Liver (tissue), 9 donors: ENCODE data around the gene FGF11. TPM values are rescaled to one million over a fixed set of nuclear protein-coding genes. Genes with fewer than 3 reads are reported as not detected.

Experiments
- DNase-seq: peaks from one replicate; pipeline ENCODE4 v3.0.0-alpha.2; 2017; ENCODE audit warnings: low spot score
- H3K27ac ChIP-seq, 2 donors: one replicate each; pipeline ENCODE4 v1.7.0; 2013; ENCODE audit warnings: inconsistent platforms in 2 of 2, low read length in 2 of 2, control low read depth in 1 of 2, low read depth in 1 of 2, mild to moderate bottlenecking in 1 of 2
- H3K27me3 ChIP-seq, 4 donors: one replicate each; pipeline versions ENCODE4 v1.6.1 to v1.7.0; 2013; ENCODE audit warnings: low read length in 3 of 4, inconsistent platforms in 1 of 4, mild to moderate bottlenecking in 1 of 4, moderate library complexity in 1 of 4; ENCODE audit not compliant: control insufficient read depth in 4 of 4, insufficient read depth in 4 of 4
- H3K36me3 ChIP-seq, 4 donors: one replicate each; pipeline versions ENCODE4 v1.6.1 to v1.7.0; 2013; ENCODE audit warnings: low read length in 3 of 4, mild to moderate bottlenecking in 3 of 4, low read depth in 1 of 4, moderate library complexity in 1 of 4; ENCODE audit not compliant: control insufficient read depth in 4 of 4, insufficient read depth in 3 of 4
- H3K4me1 ChIP-seq, 4 donors: one replicate each; pipeline versions ENCODE4 v1.6.1 to v1.7.0; 2013; ENCODE audit warnings: low read length in 3 of 4, mild to moderate bottlenecking in 3 of 4, moderate library complexity in 1 of 4; ENCODE audit not compliant: control insufficient read depth in 4 of 4, insufficient read depth in 4 of 4
- H3K4me3 ChIP-seq, 3 donors: one replicate each; pipeline versions ENCODE4 v1.6.1 to v1.7.0; 2013; ENCODE audit warnings: low read length in 3 of 3, control low read depth in 1 of 3, low read depth in 1 of 3, mild to moderate bottlenecking in 1 of 3
- H3K9ac ChIP-seq, 2 donors: one replicate each; pipeline ENCODE4 v1.7.0; 2013; ENCODE audit warnings: low read length in 2 of 2, mild to moderate bottlenecking in 2 of 2, moderate library complexity in 2 of 2, control low read depth in 1 of 2, low read depth in 1 of 2
- H3K9me3 ChIP-seq, 4 donors: one replicate each; pipeline versions ENCODE4 v1.6.1 to v1.7.0; 2013; ENCODE audit warnings: low read length in 3 of 4; ENCODE audit not compliant: control insufficient read depth in 4 of 4
- EGR1 ChIP-seq, 2 donors: IDR thresholded peaks; 2 replicates each; pipeline ENCODE4 v1.6.1; 2016 to 2018; ENCODE audit warnings: antibody characterized with exemption in 2 of 2, low read depth in 2 of 2
- FOXA2 ChIP-seq: IDR thresholded peaks from 2 replicates; pipeline ENCODE4 v1.6.1; 2016; ENCODE audit warnings: antibody characterized with exemption
- GABPA ChIP-seq, 2 donors: IDR thresholded peaks in 1 of 2; conservative IDR thresholded peaks in 1 of 2; 2 replicates each; pipeline ENCODE4 v1.6.1; 2016; ENCODE audit warnings: antibody characterized with exemption in 2 of 2, mild to moderate bottlenecking in 1 of 2, moderate library complexity in 1 of 2
- HNF4A ChIP-seq, 2 donors: conservative IDR thresholded peaks; 2 replicates each; pipeline ENCODE4 v1.6.1; 2016; ENCODE audit warnings: antibody characterized with exemption in 2 of 2, mild to moderate bottlenecking in 2 of 2
- HNF4G ChIP-seq: IDR thresholded peaks from 2 replicates; pipeline ENCODE4 v1.6.1; 2016; ENCODE audit warnings: antibody characterized with exemption
- JUND ChIP-seq, 2 donors: IDR thresholded peaks; 2 replicates each; pipeline ENCODE4 v1.6.1; 2016; ENCODE audit warnings: antibody characterized with exemption in 2 of 2
- RAD21 ChIP-seq, 2 donors: IDR thresholded peaks; 2 replicates each; pipeline ENCODE4 v1.6.1; 2016; ENCODE audit warnings: antibody characterized with exemption in 2 of 2, mild to moderate bottlenecking in 2 of 2
- RXRA ChIP-seq, 2 donors: IDR thresholded peaks; 2 replicates each; pipeline ENCODE4 v1.6.1; 2017 to 2018; ENCODE audit warnings: antibody characterized with exemption in 2 of 2, mild to moderate bottlenecking in 1 of 2
- SP1 ChIP-seq: IDR thresholded peaks from 2 replicates; pipeline ENCODE4 v1.6.1; 2018; ENCODE audit warnings: antibody characterized with exemption, mild to moderate bottlenecking
- TAF1 ChIP-seq: conservative IDR thresholded peaks from 2 replicates; pipeline ENCODE4 v1.6.1; 2016; ENCODE audit warnings: antibody characterized with exemption, mild to moderate bottlenecking
- YY1 ChIP-seq: IDR thresholded peaks from 2 replicates; pipeline ENCODE4 v1.6.1; 2016; ENCODE audit warnings: antibody characterized with exemption, mild to moderate bottlenecking
- WGBS: extraction: QIAGEN DNeasy Blood & Tissue Kit; methylation state at CpG from one replicate; pipeline ENCODE4 v1.1.7; 2013; 5-methylcytosine and 5-hydroxymethylcytosine counted together
- polyA plus RNA-seq, 2 donors: library from polyadenylated mRNA; stranded (reverse) in 1 of 2; unstranded in 1 of 2; fragments of 200-250 nt in 1 of 2; fragments of >200 nt in 1 of 2; fragmentation: Nextera tagmentation in 1 of 2; extraction: Ambion mirVana in 1 of 2; gene quantifications; one replicate each; pipeline versions ENCODE4 v1.2.1 to v1.2.3, GENCODE V29; 2013 to 2015
- total RNA-seq, 2 donors: library from RNA; depleted of rRNA; stranded (reverse); fragments of >200 nt; gene quantifications; one replicate each; pipeline ENCODE4 v1.2.3, GENCODE V29; 2014
- TF ChIP-seq, protein P1 (sequence below): IDR thresholded peaks from 2 replicates; pipeline ENCODE4 v1.6.1; 2016; ENCODE audit warnings: antibody characterized with exemption
- TF ChIP-seq, protein P2 (sequence below): IDR thresholded peaks from 2 replicates; pipeline ENCODE4 v1.6.1; 2016; ENCODE audit warnings: antibody characterized with exemption
- TF ChIP-seq, protein P3 (sequence below): IDR thresholded peaks from 2 replicates; pipeline ENCODE4 v1.6.1; 2016; ENCODE audit warnings: antibody characterized with exemption, mild to moderate bottlenecking
- TF ChIP-seq, protein P4 (sequence below): IDR thresholded peaks from 2 replicates; pipeline ENCODE4 v1.6.1; 2016; ENCODE audit warnings: antibody characterized with exemption
- TF ChIP-seq, protein P5 (sequence below): fragments of 150-350 bp; IDR thresholded peaks from 2 replicates; pipeline ENCODE4 v1.5.1; 2017; ENCODE audit warnings: improper control_type of control experiment, low read depth, low read length; ENCODE audit not compliant: missing input control
- donor health status: healthy.
- donor health status: healthy.
- donor health status: healthy.
- donor health status: healthy.
- donor health status: healthy.

The FGF11 gene
- total and polyA plus RNA-seq, 4 donors, result 0.17 to 0.25 (median 0.20) TPM

DNA sequence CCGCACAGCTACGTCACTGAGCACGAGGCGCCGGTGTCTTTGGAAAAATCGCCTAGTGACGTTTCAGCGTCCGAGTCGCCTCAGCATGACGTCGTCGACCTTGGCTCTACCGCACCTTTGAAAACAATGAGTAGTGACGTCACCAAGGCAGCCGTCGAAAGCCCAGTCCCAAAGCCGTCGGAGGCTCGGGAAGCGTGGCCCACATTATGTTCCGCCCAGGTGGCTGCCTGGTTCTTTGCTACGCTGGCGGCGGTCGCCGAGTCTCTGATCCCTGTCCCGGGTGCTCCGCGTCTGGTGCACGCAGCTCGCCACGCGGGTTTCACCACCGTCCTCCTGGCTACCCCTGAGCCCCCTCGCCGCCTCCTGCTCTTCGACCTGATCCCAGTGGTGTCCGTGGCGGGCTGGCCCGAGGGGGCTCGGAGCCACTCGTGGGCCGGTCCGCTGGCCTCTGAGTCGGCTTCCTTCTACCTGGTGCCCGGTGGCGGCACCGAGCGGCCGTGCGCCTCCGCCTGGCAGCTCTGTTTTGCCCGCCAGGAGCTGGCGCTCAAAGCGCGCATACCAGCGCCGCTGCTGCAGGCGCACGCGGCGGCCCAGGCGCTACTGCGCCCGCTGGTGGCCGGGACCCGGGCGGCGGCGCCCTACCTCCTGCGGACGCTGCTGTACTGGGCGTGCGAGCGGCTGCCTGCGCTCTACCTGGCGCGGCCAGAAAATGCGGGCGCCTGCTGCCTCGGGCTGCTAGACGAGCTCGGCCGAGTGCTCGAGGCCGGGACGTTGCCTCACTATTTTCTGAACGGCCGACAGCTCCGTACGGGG lies 2.5 kb upstream of the FGF11 start:
- H3K4me1 ChIP-seq, result peaks cover 20 to 48% (median 39%) of the 10 kb centered on the region in 4 donors
- H3K27ac ChIP-seq, result peak overlapping the region; percentile 52 to 69
- WGBS, result 7% methylated on average over 92 of the region's 92 CpGs
- H3K36me3 ChIP-seq, result no peaks in the 10 kb centered on the region
- DNase-seq, result peak; percentile 77
- peak overlapping the region in 2 of 3 donors; percentile 52 to 83 for H3K4me3 ChIP-seq
- H3K9me3 ChIP-seq, result no peaks in the 10 kb centered on the region
- no peak overlapping the region for H3K9ac ChIP-seq
- peak; percentile 18 for TF ChIP-seq YY1
- TF ChIP-seq JUND (IDR thresholded peaks at IDR 0.05), result no peak
- TF ChIP-seq, protein P1, sequence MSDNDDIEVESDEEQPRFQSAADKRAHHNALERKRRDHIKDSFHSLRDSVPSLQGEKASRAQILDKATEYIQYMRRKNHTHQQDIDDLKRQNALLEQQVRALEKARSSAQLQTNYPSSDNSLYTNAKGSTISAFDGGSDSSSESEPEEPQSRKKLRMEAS, result no peak
- TF ChIP-seq FOXA2, result no peak
- TF ChIP-seq HNF4A (conservative IDR thresholded peaks at IDR 0.05), result no peak
- TF ChIP-seq, protein P2, sequence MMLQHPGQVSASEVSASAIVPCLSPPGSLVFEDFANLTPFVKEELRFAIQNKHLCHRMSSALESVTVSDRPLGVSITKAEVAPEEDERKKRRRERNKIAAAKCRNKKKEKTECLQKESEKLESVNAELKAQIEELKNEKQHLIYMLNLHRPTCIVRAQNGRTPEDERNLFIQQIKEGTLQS, result no peak
- no peak for TF ChIP-seq RXRA (IDR thresholded peaks at IDR 0.05)
- no peak for TF ChIP-seq GABPA (IDR thresholded peaks at IDR 0.05 in 1 of 2, conservative IDR thresholded peaks at IDR 0.05 in 1 of 2)
- TF ChIP-seq EGR1 (IDR thresholded peaks at IDR 0.05; ENCODE audit: low read depth in 2 of 2), result no peak
- TF ChIP-seq, protein P3, sequence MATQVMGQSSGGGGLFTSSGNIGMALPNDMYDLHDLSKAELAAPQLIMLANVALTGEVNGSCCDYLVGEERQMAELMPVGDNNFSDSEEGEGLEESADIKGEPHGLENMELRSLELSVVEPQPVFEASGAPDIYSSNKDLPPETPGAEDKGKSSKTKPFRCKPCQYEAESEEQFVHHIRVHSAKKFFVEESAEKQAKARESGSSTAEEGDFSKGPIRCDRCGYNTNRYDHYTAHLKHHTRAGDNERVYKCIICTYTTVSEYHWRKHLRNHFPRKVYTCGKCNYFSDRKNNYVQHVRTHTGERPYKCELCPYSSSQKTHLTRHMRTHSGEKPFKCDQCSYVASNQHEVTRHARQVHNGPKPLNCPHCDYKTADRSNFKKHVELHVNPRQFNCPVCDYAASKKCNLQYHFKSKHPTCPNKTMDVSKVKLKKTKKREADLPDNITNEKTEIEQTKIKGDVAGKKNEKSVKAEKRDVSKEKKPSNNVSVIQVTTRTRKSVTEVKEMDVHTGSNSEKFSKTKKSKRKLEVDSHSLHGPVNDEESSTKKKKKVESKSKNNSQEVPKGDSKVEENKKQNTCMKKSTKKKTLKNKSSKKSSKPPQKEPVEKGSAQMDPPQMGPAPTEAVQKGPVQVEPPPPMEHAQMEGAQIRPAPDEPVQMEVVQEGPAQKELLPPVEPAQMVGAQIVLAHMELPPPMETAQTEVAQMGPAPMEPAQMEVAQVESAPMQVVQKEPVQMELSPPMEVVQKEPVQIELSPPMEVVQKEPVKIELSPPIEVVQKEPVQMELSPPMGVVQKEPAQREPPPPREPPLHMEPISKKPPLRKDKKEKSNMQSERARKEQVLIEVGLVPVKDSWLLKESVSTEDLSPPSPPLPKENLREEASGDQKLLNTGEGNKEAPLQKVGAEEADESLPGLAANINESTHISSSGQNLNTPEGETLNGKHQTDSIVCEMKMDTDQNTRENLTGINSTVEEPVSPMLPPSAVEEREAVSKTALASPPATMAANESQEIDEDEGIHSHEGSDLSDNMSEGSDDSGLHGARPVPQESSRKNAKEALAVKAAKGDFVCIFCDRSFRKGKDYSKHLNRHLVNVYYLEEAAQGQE, result peak; percentile 29
- no peak for TF ChIP-seq HNF4G
- TF ChIP-seq RAD21 (IDR thresholded peaks at IDR 0.05), result peak; percentile 70 to 73
- TF ChIP-seq, protein P4, sequence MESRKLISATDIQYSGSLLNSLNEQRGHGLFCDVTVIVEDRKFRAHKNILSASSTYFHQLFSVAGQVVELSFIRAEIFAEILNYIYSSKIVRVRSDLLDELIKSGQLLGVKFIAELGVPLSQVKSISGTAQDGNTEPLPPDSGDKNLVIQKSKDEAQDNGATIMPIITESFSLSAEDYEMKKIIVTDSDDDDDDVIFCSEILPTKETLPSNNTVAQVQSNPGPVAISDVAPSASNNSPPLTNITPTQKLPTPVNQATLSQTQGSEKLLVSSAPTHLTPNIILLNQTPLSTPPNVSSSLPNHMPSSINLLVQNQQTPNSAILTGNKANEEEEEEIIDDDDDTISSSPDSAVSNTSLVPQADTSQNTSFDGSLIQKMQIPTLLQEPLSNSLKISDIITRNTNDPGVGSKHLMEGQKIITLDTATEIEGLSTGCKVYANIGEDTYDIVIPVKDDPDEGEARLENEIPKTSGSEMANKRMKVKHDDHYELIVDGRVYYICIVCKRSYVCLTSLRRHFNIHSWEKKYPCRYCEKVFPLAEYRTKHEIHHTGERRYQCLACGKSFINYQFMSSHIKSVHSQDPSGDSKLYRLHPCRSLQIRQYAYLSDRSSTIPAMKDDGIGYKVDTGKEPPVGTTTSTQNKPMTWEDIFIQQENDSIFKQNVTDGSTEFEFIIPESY, result no peak
- peak; percentile 51 for TF ChIP-seq TAF1
- peak; percentile 31 for TF ChIP-seq SP1
- TF ChIP-seq, protein P5, sequence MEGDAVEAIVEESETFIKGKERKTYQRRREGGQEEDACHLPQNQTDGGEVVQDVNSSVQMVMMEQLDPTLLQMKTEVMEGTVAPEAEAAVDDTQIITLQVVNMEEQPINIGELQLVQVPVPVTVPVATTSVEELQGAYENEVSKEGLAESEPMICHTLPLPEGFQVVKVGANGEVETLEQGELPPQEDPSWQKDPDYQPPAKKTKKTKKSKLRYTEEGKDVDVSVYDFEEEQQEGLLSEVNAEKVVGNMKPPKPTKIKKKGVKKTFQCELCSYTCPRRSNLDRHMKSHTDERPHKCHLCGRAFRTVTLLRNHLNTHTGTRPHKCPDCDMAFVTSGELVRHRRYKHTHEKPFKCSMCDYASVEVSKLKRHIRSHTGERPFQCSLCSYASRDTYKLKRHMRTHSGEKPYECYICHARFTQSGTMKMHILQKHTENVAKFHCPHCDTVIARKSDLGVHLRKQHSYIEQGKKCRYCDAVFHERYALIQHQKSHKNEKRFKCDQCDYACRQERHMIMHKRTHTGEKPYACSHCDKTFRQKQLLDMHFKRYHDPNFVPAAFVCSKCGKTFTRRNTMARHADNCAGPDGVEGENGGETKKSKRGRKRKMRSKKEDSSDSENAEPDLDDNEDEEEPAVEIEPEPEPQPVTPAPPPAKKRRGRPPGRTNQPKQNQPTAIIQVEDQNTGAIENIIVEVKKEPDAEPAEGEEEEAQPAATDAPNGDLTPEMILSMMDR, result peak; percentile 79
- H3K27me3 ChIP-seq, result peaks cover 0 to 3% (median 0%) of the 10 kb centered on the region in 4 donors
